ENCODE data around the gene TUBGCP2. TPM values are rescaled to one million over a fixed set of nuclear protein-coding genes. Genes with fewer than 3 reads are reported as not detected.

TUBGCP2 gene
- total RNA-seq, 1 donor from 2014 or later = 50.7 TPM

GRCh38 chr10:133289761-133290160 lies 18.9 kb downstream of the TUBGCP2 start:
- Mint-ChIP-seq H3K9me3 (ENCODE audit: unreplicated experiment) (no peaks in the 10 kb centered on the region), H3K27ac (ENCODE audit: unreplicated experiment) (no peak overlapping the region), H3K27me3 (ENCODE audit: unreplicated experiment) (peaks cover 10% of the 10 kb centered on the region), H3K4me3 (ENCODE audit: unreplicated experiment) (no peak overlapping the region), H3K36me3 (ENCODE audit: low read depth, unreplicated experiment) (peaks cover 31% of the 10 kb centered on the region), H3K4me1 (ENCODE audit: unreplicated experiment) (no peaks in the 10 kb centered on the region)
- DNase-seq (ENCODE audit: low spot score) = no peak
- no peak for TF ChIP-seq CTCF (IDR thresholded peaks at IDR 0.05; ENCODE audit: unreplicated experiment)

GRCh38 chr10:133287832-133288500 lies 20.7 kb downstream of the TUBGCP2 start:
- Mint-ChIP-seq H3K27ac (ENCODE audit: unreplicated experiment) (no peak overlapping the region), H3K9me3 (ENCODE audit: unreplicated experiment) (no peaks in the 10 kb centered on the region), H3K27me3 (ENCODE audit: unreplicated experiment) (peaks cover 10% of the 10 kb centered on the region), H3K4me3 (ENCODE audit: unreplicated experiment) (no peak overlapping the region), H3K4me1 (ENCODE audit: unreplicated experiment) (no peaks in the 10 kb centered on the region), H3K36me3 (ENCODE audit: low read depth, unreplicated experiment) (peaks cover 30% of the 10 kb centered on the region)
- no peak for DNase-seq (ENCODE audit: low spot score)
- TF ChIP-seq CTCF (IDR thresholded peaks at IDR 0.05; ENCODE audit: unreplicated experiment) = no peak

GRCh38 chr10:133286366-133286765 lies 22.3 kb downstream of the TUBGCP2 start:
- no peak for TF ChIP-seq CTCF (IDR thresholded peaks at IDR 0.05; ENCODE audit: unreplicated experiment)
- Mint-ChIP-seq H3K4me1 (ENCODE audit: unreplicated experiment) (no peaks in the 10 kb centered on the region), H3K27ac (ENCODE audit: unreplicated experiment) (no peak overlapping the region), H3K27me3 (ENCODE audit: unreplicated experiment) (peaks cover 14% of the 10 kb centered on the region), H3K9me3 (ENCODE audit: unreplicated experiment) (no peaks in the 10 kb centered on the region), H3K4me3 (ENCODE audit: unreplicated experiment) (no peak overlapping the region), H3K36me3 (ENCODE audit: low read depth, unreplicated experiment) (peaks cover 37% of the 10 kb centered on the region)
- DNase-seq (ENCODE audit: low spot score) = no peak

GRCh38 chr10:133285217-133285616 lies 23.5 kb downstream of the TUBGCP2 start:
- H3K27ac Mint-ChIP-seq (ENCODE audit: unreplicated experiment) = no peak overlapping the region
- no peaks in the 10 kb centered on the region for H3K9me3 Mint-ChIP-seq (ENCODE audit: unreplicated experiment)
- peaks cover 31% of the 10 kb centered on the region for H3K36me3 Mint-ChIP-seq (ENCODE audit: low read depth, unreplicated experiment)
- TF ChIP-seq CTCF (IDR thresholded peaks at IDR 0.05; ENCODE audit: unreplicated experiment) = no peak
- H3K4me1 Mint-ChIP-seq (ENCODE audit: unreplicated experiment) = no peaks in the 10 kb centered on the region
- DNase-seq (ENCODE audit: low spot score) = no peak
- H3K4me3 Mint-ChIP-seq (ENCODE audit: unreplicated experiment) = no peak overlapping the region
- H3K27me3 Mint-ChIP-seq (ENCODE audit: unreplicated experiment) = peaks cover 14% of the 10 kb centered on the region

GRCh38 chr10:133283931-133284330 lies 24.7 kb downstream of the TUBGCP2 start:
- Mint-ChIP-seq H3K27ac (ENCODE audit: unreplicated experiment) (no peak overlapping the region), H3K36me3 (ENCODE audit: low read depth, unreplicated experiment) (peaks cover 29% of the 10 kb centered on the region), H3K9me3 (ENCODE audit: unreplicated experiment) (no peaks in the 10 kb centered on the region), H3K4me3 (ENCODE audit: unreplicated experiment) (no peak overlapping the region), H3K4me1 (ENCODE audit: unreplicated experiment) (no peaks in the 10 kb centered on the region), H3K27me3 (ENCODE audit: unreplicated experiment) (peaks cover 11% of the 10 kb centered on the region)
- no peak for DNase-seq (ENCODE audit: low spot score)
- no peak for TF ChIP-seq CTCF (IDR thresholded peaks at IDR 0.05; ENCODE audit: unreplicated experiment)

All from endothelial cell (in vitro differentiated cells).